Esophagus squamous epithelium (tissue), 4 donors: Measurements from ENCODE around the gene FOXD2.

Source experiments
- CTCF ChIP-seq, 6 experiments: fragments of 450-650 bp in 4 of 6; fragments of 200-600 bp in 2 of 6; sonication (generic) in 2 of 6; IDR thresholded peaks; one replicate each; pipeline ENCODE4 v1.5.1; 2016 to 2019; ENCODE audit warnings: antibody characterized with exemption in 6 of 6, mild to moderate bottlenecking in 4 of 6, moderate library complexity in 4 of 6
- POLR2A ChIP-seq, 4 donors: fragments of 450-650 bp; IDR thresholded peaks; one replicate each; pipeline ENCODE4 v1.6.1; 2017; ENCODE audit warnings: antibody characterized with exemption in 4 of 4, mild to moderate bottlenecking in 4 of 4, moderate library complexity in 3 of 4

DNA sequence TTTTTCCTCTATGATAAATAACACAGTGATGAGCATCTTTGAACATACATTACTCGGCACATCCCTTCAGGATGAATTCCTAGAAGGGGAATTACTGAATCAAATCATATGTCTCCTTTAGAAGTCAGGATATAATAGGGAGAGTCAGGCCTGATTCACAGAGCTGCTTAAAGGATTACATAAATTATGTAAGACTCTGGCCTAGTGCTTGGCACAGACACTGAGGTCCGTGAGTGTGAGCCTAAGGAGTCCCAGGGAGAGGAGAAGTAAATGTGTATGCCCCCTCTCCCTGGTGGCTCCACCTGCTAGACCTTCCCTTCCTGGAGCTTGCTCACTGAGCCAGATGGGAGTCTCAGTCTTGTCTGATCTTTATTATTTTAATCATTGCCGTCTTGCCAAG lies 30.4 kb upstream of the FOXD2 start:
- TF ChIP-seq CTCF (IDR thresholded peaks at IDR 0.05) (no peak), POLR2A (IDR thresholded peaks at IDR 0.05) (no peak)
